Neural cell (in vitro differentiated cells): ENCODE measurements around the gene CCDC85C.

Experiments
- CTCF ChIP-seq: fragments of 450-650 bp; IDR thresholded peaks from 2 replicates; pipeline ENCODE4 v1.5.1; 2014; ENCODE audit warnings: antibody characterized with exemption, mild to moderate bottlenecking, moderate library complexity; ENCODE audit not compliant: poor library complexity, severe bottlenecking
- REST ChIP-seq: IDR thresholded peaks from 2 replicates; pipeline ENCODE4 v1.6.1; 2012; ENCODE audit warnings: borderline replicate concordance

- TF ChIP-seq CTCF (no peak), REST (no peak)
Measured at GRCh38 chr14:99581374-99581773, 22.6 kb downstream of the CCDC85C start.
